CD4-positive, alpha-beta T cell treated with Interleukin-4 for 4 hours (primary cell): Measurements from ENCODE around the gene SPATA18.

Source experiments
- DNase-seq: peaks from one replicate; pipeline ENCODE4 v3.0.0-alpha.2; 2020

Gene SPATA18, protein sequence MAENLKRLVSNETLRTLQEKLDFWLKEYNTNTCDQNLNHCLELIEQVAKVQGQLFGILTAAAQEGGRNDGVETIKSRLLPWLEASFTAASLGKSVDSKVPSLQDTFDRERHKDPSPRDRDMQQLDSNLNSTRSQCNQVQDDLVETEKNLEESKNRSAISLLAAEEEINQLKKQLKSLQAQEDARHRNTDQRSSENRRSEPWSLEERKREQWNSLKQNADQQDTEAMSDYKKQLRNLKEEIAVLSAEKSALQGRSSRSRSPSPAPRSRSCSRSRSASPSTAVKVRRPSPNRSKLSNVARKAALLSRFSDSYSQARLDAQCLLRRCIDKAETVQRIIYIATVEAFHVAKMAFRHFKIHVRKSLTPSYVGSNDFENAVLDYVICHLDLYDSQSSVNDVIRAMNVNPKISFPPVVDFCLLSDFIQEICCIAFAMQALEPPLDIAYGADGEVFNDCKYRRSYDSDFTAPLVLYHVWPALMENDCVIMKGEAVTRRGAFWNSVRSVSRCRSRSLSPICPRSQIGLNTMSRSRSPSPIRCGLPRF

DNA sequence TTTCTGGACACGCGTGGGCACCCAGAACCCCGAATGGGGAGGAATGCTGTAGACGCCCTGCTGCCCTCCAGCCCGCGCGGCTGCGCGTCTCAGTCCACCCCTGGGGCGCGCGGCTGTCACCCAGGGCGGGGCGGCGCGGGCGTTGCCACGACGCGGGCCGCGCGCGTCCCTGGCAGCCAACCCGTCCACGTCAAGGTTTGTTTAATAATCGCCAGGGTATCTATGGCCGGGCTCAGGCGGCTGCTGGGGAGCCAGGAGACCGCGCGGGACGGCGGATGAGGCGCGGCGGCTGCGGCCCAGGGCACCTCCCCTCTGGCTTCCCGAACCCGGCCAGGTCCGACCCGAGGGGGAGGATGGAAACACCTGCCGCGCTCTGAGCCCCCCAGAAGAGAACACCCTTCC is at the start of gene SPATA18:
TSS of gene SPATA18 (plus strand) at position 92 of the 402 bp plus-strand sequence. CDS start 401 bp downstream, outside the sequence.
- DNase-seq: no peak

DNA sequence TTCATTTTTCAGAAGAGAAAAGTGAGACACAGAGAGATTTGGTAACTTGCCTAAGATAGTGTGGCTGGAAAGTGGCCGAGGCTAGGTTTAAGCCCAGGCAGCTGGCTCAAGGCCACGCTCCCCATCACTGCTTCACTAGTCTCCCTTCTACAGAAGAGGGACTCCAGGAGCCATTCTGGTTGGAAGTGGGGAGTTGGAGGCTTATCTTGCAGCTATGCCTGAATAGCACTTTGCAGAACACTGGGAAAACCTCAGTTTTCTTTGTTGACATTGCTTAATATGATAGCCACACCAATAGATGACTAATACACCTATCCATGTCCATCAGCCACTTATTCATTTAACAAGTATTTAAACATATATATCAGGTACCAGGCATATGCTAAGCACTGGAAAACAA is 49.5 kb upstream of the SPATA18 start:
- no peak for DNase-seq

- no peak for DNase-seq
Measured at GRCh38 chr4:52004414-52004813, 46.7 kb upstream of the SPATA18 start.

GRCh38 chr4:52005604-52006273 is 45.4 kb upstream of the SPATA18 start:
- no peak for DNase-seq

DNA sequence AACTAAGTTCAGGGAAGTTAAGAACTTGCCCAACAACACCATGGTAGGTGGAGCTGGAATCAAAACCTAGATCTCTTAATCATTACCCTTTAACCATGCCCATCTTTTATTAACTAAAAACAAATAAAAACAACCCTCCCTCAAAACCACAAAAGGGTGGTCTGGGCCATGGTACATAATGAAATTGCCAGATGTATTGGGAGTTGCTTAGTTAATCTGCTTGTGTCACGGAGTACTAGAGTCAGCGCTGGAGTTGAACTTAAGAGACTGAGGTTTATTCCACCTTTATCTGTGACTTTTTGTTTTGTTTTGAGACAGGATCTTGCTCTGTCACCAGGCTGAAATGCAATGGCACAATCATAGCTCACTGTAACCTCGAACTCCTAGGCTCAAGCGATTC is 44.2 kb upstream of the SPATA18 start:
- no peak for DNase-seq

DNA sequence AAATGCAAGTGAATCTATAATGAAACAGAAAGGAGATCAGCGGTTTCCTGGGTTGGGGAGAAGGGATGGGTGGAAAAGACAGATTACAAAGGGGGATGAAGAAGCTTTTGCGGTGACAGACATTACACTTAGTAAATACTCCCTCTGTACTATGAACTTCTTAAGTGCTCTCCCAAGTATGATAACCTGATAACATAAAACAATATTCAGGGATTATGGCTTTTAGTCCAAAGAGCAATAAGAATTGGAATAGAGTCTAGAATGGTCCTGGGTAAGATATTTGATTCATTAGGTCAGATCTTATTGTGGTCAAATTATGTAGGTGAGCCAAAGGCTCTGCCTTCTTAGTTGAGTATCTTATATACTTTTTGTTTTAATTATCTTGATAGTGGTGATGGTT is 40.1 kb upstream of the SPATA18 start:
- no peak for DNase-seq

DNA sequence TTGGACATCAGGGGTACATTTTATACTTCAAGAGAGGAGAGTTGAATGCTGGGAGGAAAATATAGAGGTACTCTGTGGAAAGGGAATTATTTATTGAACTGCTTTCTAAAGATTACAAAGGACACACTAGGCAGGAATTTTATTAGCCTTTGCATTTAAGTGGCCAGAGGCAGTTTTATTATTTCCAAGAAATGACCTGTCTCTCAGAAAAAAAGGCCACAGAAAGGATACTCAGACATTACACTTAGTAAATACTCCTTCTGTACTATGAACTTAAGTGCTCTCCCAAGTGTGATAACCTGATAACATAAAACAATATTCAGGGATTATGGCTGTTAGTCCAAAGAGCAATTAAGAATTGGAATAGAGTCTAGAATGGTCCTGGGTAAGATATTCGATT is 38.5 kb upstream of the SPATA18 start:
- no peak for DNase-seq

DNA sequence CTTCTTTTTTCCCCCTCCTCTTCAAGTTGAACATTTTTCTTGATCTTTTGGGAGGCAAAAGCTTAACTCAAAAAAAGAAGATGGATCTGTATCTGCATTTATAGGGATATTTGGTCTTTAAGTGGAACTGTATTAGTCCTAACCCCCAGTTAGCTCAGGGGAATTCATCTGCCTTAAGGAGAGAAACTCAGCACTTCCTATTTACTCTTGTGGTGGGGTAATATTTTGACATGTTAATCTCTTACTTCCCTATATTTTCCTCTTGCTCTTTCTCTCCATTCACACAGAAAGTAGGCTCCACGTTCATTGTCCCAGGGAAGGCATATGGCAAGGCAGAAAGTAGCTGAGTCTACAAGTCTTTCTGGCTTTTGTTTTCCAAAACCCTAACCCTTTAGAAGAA is 36.2 kb upstream of the SPATA18 start:
- no peak for DNase-seq

DNA sequence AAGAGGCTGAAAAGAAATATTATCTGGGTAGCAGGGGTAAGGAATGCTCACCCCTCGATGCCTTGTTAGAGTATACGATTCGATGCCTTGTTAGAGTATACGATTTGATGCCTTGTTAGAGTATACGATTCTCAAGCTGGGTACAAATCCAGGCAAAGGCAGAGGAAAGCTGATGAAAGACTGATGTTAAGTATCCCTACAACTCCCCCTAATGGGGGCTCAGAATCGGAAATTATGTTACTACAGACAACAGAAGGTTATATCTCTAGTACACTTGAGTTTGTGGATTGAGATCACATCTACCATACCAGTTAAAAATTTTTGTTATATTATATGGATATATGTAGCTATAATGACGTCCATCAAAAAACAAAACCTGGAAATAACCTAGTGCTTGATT is 35.7 kb upstream of the SPATA18 start:
- DNase-seq: no peak

DNA sequence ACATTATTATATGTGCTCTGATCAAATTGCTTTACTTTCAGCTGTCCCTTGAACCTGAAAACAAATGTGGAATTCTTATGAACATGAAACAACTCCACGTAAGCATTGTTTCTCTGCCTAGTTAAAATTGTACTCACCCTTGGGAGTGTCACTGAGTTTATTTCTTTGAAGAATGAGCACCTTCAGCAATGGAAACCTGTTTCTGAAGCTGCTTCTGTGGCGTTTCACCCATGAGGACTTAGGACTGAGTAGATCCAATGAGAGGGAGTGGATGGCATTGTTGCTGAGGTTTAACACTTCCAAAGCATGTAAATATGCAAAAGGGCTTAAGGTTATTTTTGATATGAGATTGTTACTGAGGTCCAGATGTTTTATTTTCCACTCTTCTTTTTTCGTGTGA is 34.1 kb upstream of the SPATA18 start:
- no peak for DNase-seq

- DNase-seq: no peak
Measured at GRCh38 chr4:52017814-52018213, 33.3 kb upstream of the SPATA18 start.

GRCh38 chr4:52019936-52020657 is 31.0 kb upstream of the SPATA18 start, which contains the start of gene LRRC66:
Gene LRRC66 (minus strand): TSS chr4:52020363. CDS start chr4:52017613, 2,750 bp downstream.
- no peak for DNase-seq

DNA sequence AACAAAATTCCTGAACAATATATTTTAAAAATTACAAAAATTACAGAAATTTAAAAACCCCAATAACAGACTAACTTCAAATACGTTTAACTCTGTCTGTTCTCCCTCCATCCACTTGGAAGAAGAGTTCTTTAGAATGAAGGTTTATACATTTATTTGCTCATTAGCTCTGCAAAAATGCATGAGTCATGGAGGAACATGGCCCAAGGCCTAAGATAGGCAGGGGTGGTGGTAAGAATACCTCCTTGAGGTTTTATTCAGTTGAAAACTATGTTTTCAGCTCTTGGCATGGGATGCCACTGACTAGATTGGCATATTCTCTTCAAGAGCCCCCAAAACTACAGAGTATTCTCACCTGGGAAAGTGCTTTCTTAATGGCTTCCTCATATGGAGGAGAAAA is 22.1 kb upstream of the SPATA18 start:
- no peak for DNase-seq

GRCh38 chr4:52032005-52032404 is 19.1 kb upstream of the SPATA18 start:
- DNase-seq: no peak

DNA sequence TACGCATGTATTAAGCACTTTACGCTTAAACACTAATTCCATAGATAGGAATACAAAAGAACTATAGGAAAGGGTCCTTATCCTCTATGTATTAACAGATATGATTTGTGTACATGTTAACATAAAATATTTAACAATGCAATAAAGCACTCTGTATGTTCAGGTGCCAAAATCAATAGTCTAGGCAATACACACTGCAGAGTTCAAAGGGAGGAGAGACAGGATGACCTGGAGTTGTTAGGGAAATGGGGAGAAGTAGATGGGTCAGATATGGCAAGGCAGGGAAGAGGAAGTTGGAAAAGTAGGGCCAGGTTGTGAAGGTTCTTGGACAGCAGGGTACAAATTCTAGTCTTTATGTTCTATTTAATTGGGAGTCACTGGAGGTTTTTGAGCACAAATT is 15.9 kb upstream of the SPATA18 start:
- DNase-seq: no peak

DNA sequence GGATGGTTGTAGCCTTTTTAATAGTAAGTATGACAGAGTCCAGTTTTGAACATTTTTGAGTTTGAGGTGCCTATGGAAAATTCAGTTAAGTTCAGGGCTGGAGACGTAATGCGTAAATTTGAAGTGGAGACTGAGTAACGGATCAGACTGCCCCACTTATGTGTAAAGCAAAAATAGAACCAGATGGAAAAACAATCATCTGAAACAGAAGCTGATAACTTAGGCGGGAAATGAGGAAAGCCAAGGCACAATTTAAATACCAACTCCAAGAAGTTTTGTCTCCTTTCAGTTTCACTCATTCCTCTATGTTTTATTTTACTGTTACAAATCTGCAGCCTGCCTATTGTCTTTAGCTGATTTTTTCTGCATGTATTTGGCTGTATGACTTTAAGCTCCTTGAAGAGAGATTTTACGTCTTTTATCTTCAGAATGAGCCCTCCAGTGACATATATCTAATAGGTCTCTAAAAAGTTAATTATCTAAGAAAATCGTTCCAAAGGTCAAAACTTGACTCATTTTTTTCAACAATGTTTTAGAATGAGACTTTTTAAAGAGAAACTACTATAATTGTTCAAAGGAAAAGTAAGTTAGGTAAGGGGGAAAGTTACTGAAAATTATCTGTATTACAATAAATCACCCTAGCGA is 14.1 kb upstream of the SPATA18 start:
- DNase-seq: no peak

GRCh38 chr4:52037689-52038102 is 13.4 kb upstream of the SPATA18 start:
- no peak for DNase-seq

DNA sequence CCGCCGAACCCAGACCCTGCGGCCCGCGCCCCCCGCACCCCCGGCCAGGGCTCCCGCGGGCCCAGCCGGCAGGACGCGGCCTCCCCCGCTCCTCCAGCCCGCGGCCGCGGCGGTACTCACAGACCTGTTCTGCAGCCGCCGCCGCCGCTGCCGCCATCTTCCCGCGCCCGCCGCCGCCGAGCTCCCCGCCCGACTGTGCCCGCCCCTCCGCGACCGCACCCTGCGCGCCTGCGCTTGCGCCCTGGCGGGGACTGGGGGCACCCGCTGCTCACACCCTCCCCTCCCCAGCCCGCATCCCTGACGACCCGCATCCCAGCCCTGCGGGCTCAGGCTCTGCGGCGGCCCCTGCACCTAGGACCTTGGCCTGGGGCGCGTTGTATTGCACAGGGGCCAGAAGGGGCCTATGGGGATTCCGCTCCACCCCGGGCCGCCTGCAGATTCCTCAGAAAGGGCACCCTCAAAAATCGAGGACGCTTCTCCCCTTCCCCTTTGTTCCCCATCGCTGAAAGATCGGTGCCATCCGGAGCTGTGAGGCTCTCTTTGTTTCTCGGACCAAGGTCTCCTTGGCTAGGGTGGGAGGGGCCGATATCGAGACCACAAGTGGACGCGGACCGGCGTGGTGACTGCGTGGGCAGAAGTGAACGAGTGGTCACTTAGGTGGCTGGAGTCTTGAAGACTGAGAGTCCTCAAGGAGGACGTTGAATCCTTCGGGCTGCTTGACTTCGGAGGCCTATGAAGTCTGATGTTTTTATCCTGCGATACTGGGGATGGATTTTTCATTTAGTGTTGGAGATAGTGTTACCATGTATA is 12.8 kb upstream of the SPATA18 start, which contains the start of gene SGCB:
TSS of gene SGCB (minus strand) at position 197 of the 810 bp plus-strand sequence. CDS start at position 157, 40 bp downstream.
- DNase-seq: peak; percentile 63

- DNase-seq: no peak
Measured at GRCh38 chr4:52045028-52045427, 6.1 kb upstream of the SPATA18 start.

GRCh38 chr4:52049266-52049665 is 1.8 kb upstream of the SPATA18 start:
- DNase-seq: no peak

GRCh38 chr4:52051615-52052474 is 741 bp downstream of the SPATA18 start:
- DNase-seq: no peak
